ENCODE data around the gene MID1IP1. TPM values are rescaled to one million over a fixed set of nuclear protein-coding genes. Genes with fewer than 3 reads are reported as not detected.

MID1IP1 gene
- 32.5 and 41.5 TPM in 2 replicates for total RNA-seq

GRCh38 chrX:38800981-38801845, at the start of gene MID1IP1:
Gene MID1IP1 (plus strand): TSS chrX:38801459. CDS start chrX:38804947, 3,488 bp downstream.

Other genes with a start within 250 kb of the MID1IP1 start
- gene TSPAN7, start 239.9 kb upstream of the MID1IP1 start, total RNA-seq = 0.18 and 1.5 TPM in 2 replicates